RWPE1 (cell line): ENCODE results near the gene NFYB.

Experiments
- CTCF ChIA-PET: fragments of 350-600 bp; sonication (Branson Sonifier 250); formaldehyde crosslinking; extraction: SDS; loops from one replicate; lab custom pipeline; 2021; lab: Yijun Ruan, JAX
- POLR2A ChIA-PET: fragments of 400-600 bp; formaldehyde crosslinking; extraction: SDS; loops from one replicate; lab custom pipeline; 2020; ENCODE audit warnings: antibody characterized with exemption; ENCODE audit not compliant: low non-redundant PET; lab: Yijun Ruan, JAX
- DNase-seq: peaks from one replicate; pipeline ENCODE4 v3.0.0; 2012; ENCODE audit warnings: low spot score
- H3K27ac ChIP-seq: fragments of 450-650 bp; 2 replicates; pipeline ENCODE4 v1.5.1; 2017
- CTCF ChIP-seq: fragments of 450-650 bp; conservative IDR thresholded peaks from 2 replicates; pipeline ENCODE4 v1.5.1; 2017; ENCODE audit warnings: low read depth, mild to moderate bottlenecking

NFYB gene

GRCh38 chr12:104094284-104094683, 43.7 kb downstream of the NFYB start:
- no peak for DNase-seq
- no peak overlapping the region for H3K27ac ChIP-seq
- POLR2A ChIA-PET, result no interaction called here
- CTCF ChIA-PET, result no interaction called here
- TF ChIP-seq CTCF, result no peak

- ChIA-PET CTCF (interaction anchor here (0.6 to 1.0 kb wide), 2 partner anchors 18 to 48 kb away, joined by 3 to 4 read pairs; no protein-coding TSS in a partner anchor), POLR2A (no interaction called here)
- no peak overlapping the region for H3K27ac ChIP-seq
- TF ChIP-seq CTCF, result no peak
- no peak for DNase-seq
These were observed 46.9 kb downstream of the NFYB start for GRCh38 chr12:104091136-104091535.

DNA sequence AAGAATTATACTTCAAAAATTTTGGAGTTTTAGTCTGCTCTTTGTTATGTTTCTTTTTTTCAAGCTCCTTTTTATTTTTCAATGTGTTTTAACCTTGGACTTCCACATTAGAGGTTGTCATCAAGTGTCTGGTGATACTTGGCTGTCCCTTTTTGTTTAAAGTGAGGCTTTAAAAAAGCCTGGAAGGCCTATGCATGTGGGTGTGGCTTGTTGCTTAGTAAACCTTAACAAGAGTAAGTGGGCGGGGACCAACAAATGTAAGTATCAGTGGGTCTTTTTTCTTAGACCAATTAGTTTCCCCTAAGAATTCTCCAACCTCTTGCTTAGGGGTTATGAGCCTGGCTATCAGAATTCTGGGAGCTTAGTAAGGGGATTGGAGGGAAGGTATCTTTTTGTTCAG, 47.3 kb downstream of the NFYB start:
- no peak for DNase-seq
- ChIA-PET POLR2A (no interaction called here), CTCF (no interaction called here)
- no peak overlapping the region for H3K27ac ChIP-seq
- TF ChIP-seq CTCF, result no peak

GRCh38 chr12:104083769-104084475, 54.1 kb downstream of the NFYB start:
- no peak for DNase-seq
- no peak for TF ChIP-seq CTCF
- ChIA-PET POLR2A (no interaction called here), CTCF (interaction anchor here (0.6 kb wide), 1 partner anchor 25 kb away, joined by 3 read pairs; no protein-coding TSS in a partner anchor)
- no peak overlapping the region for H3K27ac ChIP-seq

GRCh38 chr12:104080764-104081163, 57.2 kb downstream of the NFYB start:
- TF ChIP-seq CTCF, result no peak
- ChIA-PET CTCF (no interaction called here), POLR2A (no interaction called here)

GRCh38 chr12:104079024-104079423, 59.0 kb downstream of the NFYB start:
- no peak for DNase-seq
- TF ChIP-seq CTCF, result no peak
- ChIA-PET POLR2A (no interaction called here), CTCF (no interaction called here)
- no peak overlapping the region for H3K27ac ChIP-seq

More at GRCh38 chr12:104080764-104081163, 57.2 kb downstream of the NFYB start:
- DNase-seq, result no peak
- H3K27ac ChIP-seq, result no peak overlapping the region
